Measurements from ENCODE around the gene PSMD5.
"Not testable (repeated sequence)": the region's sequence is repeated elsewhere in the genome, so short reads cannot be mapped to it uniquely, and the experiment has no call there.

PSMD5 gene

DNA sequence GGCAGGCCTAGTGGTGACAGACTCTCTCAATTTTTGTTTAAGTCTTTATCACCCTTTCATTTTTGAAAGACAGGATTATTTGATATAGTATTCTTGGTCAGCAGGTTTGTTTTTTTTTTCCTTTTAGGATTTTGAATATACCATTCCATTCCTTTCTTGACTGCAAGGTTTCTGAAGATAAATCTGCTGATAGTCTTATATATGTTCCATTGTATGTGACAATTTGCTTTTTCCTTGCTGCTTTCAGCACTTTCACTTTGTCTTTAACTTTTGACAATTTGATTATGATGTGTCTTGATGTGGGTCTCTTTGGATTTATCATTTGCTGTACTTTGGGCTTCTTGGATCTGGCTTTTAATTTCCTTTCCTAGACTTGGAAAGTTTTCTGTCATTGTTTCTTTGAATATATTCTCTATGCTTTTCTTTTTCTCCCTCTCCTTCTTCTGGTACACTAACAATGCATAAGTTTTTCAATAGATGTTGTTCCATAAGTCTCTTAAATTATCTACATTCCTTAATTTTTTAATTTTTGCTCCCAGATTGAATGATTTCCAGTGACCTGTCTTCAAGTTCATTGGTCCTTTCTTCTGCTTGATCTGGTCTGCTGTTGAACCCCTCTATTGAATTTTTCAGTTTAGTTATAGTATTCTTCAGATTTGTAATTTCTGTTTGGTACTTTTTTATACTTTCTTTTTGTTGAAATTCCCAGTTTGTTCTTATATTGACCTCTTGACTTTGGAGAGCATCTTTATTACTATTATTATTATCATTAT, 34.9 kb downstream of the PSMD5 start:
- no peak for DNase-seq (ENCODE audit: low read depth in 2 of 2)

DNA sequence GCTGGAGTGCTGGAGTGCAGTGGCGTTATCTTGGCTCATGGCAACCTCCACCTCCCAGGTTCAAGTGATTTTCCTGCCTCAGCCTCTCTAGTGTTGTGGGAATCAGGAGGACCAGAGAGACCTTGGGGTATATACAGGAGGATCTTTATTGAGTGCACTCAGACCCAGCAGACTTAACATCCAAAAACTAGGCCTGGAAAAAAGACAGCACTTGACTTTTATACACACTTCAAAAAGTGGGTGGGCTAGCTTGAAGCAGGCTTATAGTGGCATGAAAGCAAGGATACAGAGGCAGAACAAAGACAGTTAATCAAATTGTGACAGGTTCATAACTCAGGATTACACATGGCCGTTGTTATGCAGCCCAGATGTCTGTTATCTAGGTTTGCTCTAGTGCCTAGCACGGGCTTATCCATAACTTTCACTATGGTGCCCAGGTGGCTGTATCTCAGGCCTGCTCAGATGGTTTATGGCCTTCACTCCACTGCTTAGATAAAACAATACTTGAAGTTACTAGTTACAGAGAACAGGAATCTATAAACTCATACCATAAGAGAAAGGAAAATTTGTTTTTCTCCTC, 37.8 kb downstream of the PSMD5 start:
- DNase-seq (ENCODE audit: low read depth in 2 of 2) = not testable (repeated sequence)

DNA sequence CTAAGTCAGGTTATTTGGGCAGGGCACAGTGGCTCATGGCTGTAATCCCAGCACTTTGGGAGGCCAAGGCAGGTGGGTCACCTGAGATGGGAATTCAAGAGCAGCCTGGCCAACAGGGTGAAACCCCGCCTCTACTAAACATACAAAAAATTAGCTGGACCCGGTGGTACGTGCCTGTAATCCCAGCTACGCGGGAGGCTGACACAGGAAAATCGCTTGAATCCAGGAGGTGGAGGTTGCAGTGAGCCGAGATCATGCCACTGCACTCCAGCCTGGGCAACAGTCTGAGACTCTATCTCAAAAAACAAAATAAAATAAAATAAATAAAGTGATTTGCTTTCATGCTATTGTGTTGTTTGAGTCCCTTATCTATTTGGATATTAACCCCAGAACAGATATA, 41.3 kb downstream of the PSMD5 start:
- no peak for DNase-seq (ENCODE audit: low read depth in 2 of 2)

DNA sequence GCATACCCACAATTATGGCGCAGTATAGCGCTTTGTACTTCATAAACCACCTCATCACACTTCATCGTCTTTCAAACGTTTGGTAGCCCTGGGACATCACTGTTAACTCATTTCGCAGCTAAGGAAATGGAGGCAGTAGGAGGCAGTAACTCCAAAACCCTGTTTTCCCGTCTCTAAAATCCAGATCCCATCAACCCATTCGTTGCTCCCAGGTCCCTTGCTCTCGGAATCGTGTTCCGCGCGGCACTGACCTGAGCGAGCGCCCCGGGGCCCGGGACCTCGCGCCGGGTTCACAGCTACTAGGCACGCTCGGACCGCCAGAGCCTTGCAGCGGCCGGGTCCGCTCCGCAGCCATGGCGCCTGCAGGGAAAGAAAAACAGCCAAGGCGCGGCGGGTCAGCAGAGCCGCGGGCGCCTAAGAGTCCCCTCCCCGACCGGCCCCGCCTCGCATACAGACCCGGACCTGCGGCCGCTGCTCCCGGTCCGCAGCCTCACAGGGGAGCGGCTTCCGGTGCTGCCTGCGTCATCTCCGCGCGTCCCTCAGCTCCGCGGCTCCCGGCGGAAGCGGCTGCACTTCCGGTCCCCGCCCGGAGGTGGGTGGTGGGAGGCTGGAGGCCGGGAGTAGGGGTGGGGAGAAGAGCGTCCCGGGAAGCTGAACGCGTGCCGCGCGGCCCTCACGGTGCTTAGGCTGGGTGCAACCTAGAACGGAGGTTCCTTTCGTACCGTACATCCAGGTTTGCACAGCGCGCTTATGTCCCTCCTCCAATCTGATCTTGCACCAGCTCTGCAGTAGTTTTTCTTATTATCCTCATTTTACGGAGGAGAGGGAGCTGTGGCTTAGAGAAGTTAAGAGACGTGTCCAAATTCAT, 49.6 kb downstream of the PSMD5 start, which contains the start of gene FBXW2:
Gene FBXW2 (minus strand): TSS at position 519 of the 868 bp plus-strand sequence. CDS start 5,158 bp downstream, outside the sequence.
- DNase-seq (ENCODE audit: low read depth in 2 of 2) = peak; percentile 93 to 94

DNA sequence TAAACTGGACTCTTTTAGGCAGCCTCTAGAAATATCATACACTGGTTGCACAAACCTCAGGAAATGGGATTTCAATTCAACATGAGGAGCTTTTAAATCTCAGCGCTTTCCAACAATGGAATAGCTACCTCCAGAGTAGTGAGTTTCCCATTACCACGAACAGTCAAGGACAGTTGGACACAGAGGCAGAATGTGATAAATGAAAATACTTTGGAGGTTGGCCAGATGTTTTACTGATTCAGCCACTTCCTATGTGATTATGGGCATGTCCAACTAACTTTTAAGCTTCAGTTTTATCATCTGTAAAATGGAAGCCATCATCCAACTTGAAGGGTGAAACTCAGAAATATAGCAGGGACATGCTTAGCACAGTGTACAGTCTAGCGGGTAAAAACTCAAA, 51.6 kb downstream of the PSMD5 start:
- no peak for DNase-seq (ENCODE audit: low read depth in 2 of 2)

DNA sequence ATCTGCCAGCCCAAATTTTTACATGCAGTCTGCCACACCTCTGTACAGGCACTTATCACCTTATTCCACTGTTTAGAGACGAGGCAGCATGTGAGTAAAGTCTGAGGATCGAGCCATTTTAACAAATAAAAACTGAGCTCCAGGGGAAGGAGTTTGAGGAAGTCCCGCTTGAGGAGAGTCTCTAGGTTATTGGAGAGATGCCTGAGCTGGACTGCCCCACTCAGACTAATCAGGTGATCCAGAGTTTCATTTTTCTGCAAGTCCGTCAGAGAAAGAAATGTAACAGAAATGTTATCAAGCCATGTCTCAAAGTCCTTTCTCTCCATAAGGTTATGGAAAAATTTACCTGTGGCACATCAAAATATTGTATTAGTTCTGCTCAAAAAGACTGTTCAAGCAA, 54.8 kb downstream of the PSMD5 start:
- DNase-seq (ENCODE audit: low read depth in 2 of 2) = no peak

DNA sequence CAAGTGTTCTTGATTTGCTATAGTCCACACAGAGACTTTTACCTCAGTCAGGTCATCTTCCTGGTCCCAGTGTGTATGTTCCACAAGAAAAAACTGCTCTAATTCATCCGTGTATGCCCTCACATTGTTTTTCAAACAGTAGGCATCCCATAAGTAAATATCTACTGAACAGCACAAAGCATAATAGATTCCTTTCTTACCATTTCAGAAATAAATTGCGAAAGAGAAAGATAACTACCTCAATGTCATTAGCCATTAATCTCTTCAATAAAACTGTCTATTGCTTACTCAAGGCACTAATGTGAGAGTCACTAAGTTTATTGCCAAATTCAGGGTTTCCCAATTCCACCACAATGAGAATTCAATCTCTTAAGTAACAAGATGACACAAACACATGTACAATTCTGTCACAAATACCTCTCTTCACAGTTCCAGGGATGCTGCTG, 59.1 kb downstream of the PSMD5 start:
- no peak for DNase-seq (ENCODE audit: low read depth in 2 of 2)

DNA sequence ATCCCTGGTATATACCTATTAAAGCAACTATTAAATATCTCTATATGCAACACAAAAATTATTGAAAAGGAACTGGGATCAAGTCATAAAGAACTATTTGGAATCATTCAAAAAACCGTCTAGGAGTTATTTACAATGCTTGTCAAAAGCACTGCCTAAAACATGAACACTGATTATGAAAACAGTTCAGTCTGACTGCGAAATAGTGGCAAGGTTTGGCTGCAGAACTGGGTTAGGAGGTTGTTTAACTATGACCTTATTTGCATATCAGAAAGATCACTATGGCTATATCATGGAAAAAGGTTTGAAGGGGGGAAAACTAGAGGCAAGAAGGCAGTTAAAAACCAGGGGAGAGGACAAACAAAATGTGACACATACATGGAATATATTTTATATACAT, 61.5 kb downstream of the PSMD5 start:
- DNase-seq (ENCODE audit: low read depth in 2 of 2) = no peak

DNA sequence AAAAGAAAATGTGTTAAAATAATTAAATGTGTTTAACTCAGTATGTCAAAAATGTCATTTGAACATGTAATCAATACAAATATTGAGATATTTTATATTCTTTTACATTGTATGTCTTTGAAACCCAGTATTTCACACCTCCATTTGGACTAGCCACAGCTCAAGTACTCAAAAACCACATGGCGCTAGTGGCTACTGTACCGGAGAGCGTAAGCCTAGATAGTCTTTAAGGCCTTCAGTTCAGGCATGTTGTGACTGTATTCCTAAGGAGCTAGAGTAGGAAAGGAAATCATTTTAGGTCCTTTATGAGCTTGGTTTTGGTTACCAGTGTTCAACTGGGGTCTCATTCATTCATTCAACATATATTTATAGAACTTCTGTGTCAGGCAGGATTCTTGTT, 62.4 kb downstream of the PSMD5 start:
- DNase-seq (ENCODE audit: low read depth in 2 of 2) = no peak

DNA sequence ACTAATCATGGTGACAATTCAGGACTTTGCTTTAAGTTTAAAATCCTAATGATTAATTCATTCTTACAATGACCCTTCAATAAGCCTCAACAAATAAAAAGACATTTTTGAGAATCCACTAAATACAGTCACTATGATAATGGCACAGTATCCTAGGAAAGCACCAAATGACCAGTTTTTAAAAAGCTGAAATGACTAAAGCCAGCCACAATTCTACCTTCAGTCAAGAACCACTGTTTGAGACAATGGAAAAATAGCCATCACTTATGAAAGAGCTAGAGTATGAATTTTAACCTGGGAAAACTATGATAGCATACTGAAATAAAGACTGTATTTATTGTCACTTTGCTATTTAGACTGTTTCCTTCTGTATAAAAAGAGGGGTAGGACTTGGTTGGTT, 63.5 kb downstream of the PSMD5 start:
- no peak for DNase-seq (ENCODE audit: low read depth in 2 of 2)

DNA sequence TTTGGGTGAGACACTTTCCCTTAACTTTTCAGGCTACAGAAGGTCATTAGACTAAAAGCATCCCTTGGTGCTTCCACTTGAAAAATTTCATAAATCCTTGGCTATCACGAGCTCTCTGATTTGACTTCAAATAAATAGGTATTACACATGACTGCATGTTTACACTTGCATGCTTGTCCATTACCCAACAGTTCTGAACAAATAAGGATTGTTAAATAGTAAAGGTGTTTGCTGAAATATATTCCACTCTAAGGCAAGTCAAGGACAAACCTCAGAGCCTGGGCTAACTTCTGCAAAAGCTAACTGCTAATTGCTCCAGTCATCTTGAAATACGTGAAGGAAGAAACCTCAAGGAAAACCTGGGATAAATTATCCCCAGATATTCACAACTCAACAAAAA, 64.0 kb downstream of the PSMD5 start:
- DNase-seq (ENCODE audit: low read depth in 2 of 2) = no peak

DNA sequence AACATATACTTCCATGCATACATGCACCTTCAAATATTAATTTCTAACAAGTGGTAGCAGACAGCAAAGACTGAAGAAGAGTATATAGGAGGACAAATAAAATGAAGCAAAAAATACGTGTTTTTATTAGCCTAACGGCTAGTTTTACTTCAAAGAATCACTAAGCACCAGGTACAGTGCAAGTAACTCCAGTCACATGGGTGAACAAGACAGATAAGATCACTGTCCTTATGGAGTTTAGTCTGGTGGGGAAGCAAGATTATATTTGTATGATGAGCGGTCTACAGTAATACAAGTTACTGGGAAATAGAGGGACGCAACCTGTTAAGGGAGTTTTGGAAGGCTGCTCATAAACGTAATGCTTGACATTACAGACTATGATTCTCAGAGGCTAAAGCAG, 65.5 kb downstream of the PSMD5 start:
- no peak for DNase-seq (ENCODE audit: low read depth in 2 of 2)

DNA sequence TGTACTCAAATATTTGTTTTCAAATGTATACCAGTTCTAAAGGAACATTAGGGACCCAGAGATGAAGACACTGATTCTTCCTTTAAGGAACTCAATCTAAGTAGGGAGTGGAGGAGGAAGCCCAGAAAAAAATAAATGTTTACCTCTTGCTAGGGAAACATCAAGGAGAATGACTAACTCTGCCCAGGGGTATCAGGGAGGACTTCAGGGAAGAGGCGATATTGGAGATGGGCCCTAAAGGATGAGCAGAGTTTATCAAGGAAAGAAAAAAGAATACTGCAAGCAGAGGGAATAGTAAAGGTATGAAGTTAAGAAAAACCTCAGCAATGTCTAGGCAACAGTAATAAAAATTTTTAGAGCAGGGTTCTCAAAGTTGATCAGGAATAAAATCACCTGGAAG, 65.9 kb downstream of the PSMD5 start:
- DNase-seq (ENCODE audit: low read depth in 2 of 2) = no peak

DNA sequence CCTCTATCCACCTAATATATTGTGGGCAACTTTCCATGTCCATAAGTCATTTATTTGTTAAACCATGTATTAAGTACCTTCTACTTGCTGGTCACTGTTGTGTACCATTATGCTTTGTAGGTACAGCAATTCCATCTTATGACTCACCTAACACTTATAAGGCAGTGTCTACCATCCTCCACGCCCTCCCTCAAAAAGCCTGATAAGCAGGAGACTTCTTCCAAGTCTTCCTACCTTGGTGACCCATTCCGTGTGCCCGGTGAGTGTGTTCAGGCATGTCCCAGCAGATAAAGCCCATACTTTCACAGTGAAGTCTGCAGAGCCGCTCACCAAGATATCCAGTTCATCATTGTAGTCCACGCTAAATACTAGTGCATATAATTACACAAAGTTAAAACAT, 66.9 kb downstream of the PSMD5 start:
- DNase-seq (ENCODE audit: low read depth in 2 of 2) = no peak

DNA sequence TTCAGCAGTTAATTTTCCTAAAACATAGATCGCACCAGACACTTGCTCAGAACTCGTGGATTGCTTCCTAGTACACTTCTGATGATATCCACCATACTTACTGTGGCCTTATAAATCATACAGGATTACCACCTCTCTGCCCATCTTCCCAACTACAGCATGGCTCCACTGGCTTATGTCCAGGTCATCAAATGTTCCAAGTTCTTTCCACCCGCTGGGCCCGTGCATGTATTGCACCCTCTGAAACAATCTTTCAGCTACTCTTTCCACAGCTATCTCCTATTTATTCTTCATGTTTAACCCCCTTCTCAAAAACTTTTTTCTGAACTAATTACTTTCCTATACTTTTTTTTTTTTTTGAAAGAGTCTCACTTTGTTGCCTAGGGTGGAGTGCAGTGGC, 68.0 kb downstream of the PSMD5 start:
- DNase-seq (ENCODE audit: low read depth in 2 of 2) = no peak

DNA sequence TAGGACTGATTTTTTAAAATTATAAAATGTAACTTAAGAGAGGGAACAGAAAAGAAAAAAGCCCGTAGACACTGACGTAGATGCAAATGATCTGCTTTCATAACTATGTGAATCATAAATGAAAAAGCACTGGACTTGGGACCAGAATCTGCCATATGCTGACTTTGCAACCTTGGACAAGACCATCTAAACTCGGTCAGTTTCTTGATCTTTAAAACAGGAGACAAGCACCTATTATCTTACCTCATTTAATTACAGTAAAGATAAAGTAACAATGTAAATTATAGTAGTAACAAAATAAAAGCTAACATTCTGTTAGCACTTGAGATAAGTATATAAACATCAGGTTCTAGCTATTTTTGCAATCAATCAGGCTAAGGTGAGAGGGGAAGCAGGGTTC, 69.5 kb downstream of the PSMD5 start:
- no peak for DNase-seq (ENCODE audit: low read depth in 2 of 2)

DNA sequence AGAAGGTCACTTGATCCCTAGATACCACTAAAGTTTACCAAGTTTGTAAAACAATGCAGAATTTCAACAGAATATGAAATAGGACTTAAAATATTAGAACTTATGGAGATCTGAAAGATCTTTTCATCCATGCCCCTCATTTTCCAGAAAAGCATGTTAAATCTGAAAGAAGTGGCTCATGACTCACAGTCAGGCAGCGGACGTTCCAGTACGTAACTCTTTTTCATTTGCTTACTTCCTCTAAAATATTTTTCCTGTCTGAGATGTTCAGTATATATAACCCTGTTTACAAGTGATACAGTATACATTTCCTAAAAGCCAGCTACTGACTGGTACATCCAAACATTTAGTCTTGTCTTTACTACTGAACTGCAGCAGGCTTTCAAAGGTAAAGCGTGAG, 71.8 kb downstream of the PSMD5 start:
- DNase-seq (ENCODE audit: low read depth in 2 of 2) = no peak

DNA sequence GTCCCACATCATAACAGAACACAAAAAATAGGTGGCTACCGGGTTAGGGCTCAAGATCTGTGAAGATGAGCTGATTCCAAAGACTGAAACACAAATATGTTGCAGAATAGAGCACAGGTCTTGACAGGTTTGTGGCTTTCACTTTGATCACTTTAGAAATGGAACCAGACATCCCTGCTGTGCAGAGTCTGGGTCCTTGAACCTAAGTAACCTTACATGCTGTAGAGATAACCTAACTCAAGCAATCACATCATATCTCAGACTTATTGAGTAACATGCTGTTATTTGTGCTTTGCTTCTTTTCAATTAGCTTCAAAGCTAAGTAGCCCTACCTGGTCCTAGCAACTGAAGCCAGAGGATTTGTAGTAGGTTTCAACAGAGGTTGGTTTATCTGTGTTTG, 73.8 kb downstream of the PSMD5 start:
- DNase-seq (ENCODE audit: low read depth in 2 of 2) = no peak

DNA sequence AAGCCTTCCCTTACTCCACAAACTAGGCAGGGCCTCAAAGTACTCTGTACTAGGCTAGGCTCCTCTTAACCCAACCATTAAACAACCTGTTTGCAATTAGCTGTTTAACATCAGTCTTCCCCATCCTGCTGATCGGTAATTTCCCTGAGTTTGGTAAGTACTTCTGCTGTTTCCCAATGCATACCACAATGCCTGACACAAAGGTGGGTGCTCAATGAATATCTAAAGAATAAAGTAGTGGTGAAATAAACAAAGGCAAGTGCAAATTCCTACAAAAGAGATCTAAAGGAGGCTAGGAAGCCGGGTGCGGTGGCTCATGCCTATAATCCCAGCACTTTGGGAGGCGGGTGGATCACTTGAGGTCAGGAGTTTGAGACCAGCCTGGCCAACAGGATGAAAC, 74.5 kb downstream of the PSMD5 start:
- no peak for DNase-seq (ENCODE audit: low read depth in 2 of 2)

DNA sequence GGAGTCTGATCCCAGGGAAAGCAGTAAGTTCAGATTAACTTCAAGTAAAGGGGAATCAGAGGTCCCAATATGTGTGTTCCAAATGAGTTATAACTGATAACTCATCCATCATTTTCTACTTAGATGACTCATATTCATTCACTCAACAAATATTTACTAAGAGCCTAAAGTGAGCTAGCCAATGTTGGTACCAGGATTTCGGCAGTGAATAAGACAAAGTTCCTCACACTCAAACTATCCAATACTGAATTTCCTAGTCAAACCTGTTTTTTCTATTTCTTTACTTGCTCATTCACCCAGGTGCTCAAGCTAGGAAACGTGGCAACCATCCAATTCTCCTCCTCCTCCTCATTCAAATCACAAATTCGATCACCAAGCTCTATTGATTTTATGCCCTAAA, 75.3 kb downstream of the PSMD5 start:
- no peak for DNase-seq (ENCODE audit: low read depth in 2 of 2)
